Activated CD8-positive, alpha-beta memory T cell treated with anti-CD3 and anti-CD28 coated beads, Interleukin-2, amount 50 U/mL, for 24 hours (primary cell): ENCODE results near the gene PARVB.
"Not testable (repeated sequence)": the region's sequence is repeated elsewhere in the genome, so short reads cannot be mapped to it uniquely, and the experiment has no call there.

Experiments used
- DNase-seq: peaks from one replicate; pipeline ENCODE4 v3.0.0-alpha.2; 2020; ENCODE audit errors: extremely low read depth

The PARVB gene

GRCh38 chr22:44051961-44052360 is 27.9 kb downstream of the PARVB start:
- no peak for DNase-seq

- no peak for DNase-seq
Observed at GRCh38 chr22:44055805-44056204, 31.7 kb downstream of the PARVB start.

- DNase-seq, result not testable (repeated sequence)
Observed at GRCh38 chr22:44056649-44057048, 32.5 kb downstream of the PARVB start.

- DNase-seq, result no peak
Observed at GRCh38 chr22:44057401-44057987, 33.4 kb downstream of the PARVB start.

GRCh38 chr22:44063462-44064371 is 39.6 kb downstream of the PARVB start:
- no peak for DNase-seq

GRCh38 chr22:44067033-44067432 is 42.9 kb downstream of the PARVB start:
- DNase-seq, result no peak

- no peak for DNase-seq
Observed at GRCh38 chr22:44067901-44068300, 43.8 kb downstream of the PARVB start.

GRCh38 chr22:44068422-44069191 is 44.5 kb downstream of the PARVB start:
- no peak for DNase-seq

- no peak for DNase-seq
Observed at GRCh38 chr22:44070029-44070428, 45.9 kb downstream of the PARVB start.

GRCh38 chr22:44071781-44072326 is 47.8 kb downstream of the PARVB start:
- no peak for DNase-seq

- DNase-seq, result no peak
Observed at GRCh38 chr22:44074337-44074984, 50.4 kb downstream of the PARVB start.

- DNase-seq, result no peak
Observed at GRCh38 chr22:44075022-44075421, 50.9 kb downstream of the PARVB start.

GRCh38 chr22:44075670-44076069 is 51.6 kb downstream of the PARVB start:
- no peak for DNase-seq

- no peak for DNase-seq
Observed at GRCh38 chr22:44076825-44077224, 52.7 kb downstream of the PARVB start.

GRCh38 chr22:44080936-44081861 is 57.1 kb downstream of the PARVB start:
- DNase-seq, result peak; percentile 42

- no peak for DNase-seq
Observed at GRCh38 chr22:44082801-44083200, 58.7 kb downstream of the PARVB start.

GRCh38 chr22:44084044-44084772 is 60.1 kb downstream of the PARVB start:
- no peak for DNase-seq

GRCh38 chr22:44085743-44086270 is 61.7 kb downstream of the PARVB start:
- no peak for DNase-seq

GRCh38 chr22:44086271-44087088 is 62.4 kb downstream of the PARVB start:
- no peak for DNase-seq
